SK-N-MC (cell line): Measurements from ENCODE around the gene PGM1.

Source experiments
- EZH2 ChIP-seq: fragments of 200-600 bp; sonication (generic); IDR thresholded peaks from one replicate; pipeline ENCODE4 v1.6.1; 2017; ENCODE audit warnings: antibody characterized with exemption
- POLR2AphosphoS5 ChIP-seq: IDR thresholded peaks from 2 replicates; pipeline ENCODE4 v1.6.1; 2012; ENCODE audit warnings: mild to moderate bottlenecking, low read depth, low read length, borderline replicate concordance

DNA sequence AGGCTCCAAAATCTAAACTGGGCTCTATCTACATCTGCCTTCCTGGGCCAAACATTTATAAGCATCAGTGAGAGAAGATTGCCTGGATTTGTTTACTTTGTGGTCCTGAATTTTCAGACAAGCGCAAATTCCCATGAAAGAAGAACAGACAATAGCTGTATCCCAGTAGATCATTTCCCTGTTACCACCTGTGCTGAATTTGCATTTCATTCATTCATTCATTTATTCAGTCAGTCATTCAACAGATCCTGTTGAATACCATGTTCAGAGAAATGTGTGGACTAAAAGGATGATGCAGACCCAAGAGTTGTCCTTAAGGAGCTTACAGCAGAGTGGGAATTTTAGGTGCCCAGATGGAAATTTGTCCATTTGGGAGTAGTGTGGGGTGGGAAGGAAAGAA is 2.2 kb downstream of the PGM1 start:
- no peak for TF ChIP-seq EZH2
- no peak for TF ChIP-seq POLR2AphosphoS5
